ENCODE measurements around the gene ACADS. TPM values are rescaled to one million over a fixed set of nuclear protein-coding genes. Genes with fewer than 3 reads are reported as not detected.

ACADS gene
- total RNA-seq, 1 experiment from 2014 or later, result 11.0 TPM

DNA sequence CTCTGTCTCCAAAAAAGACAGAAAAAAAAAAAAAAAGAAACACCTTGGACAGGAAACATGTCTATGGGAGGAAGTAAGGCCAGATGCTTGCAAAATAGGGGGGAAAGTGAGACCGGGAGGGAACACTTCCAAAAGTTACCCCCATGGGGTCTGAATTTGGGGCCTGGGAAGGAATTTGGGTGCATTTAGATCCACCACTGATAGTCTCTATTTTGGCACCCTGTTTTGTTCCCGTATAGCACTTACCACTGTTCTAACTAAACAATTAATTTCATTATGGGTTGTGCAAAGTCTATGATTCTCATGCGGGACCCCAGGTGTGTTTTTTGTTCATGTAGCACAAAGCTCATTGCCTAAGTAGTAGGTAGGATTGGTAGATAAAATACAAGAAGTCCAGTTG is 40.1 kb upstream of the ACADS start:
- no peaks in the 10 kb centered on the region for H3K9me3 Mint-ChIP-seq
- H3K27ac Mint-ChIP-seq, result no peak overlapping the region
- ChIA-PET POLR2A (interaction anchor here (0.5 kb wide), 1 partner anchor 189 kb away, joined by 4 read pairs; no protein-coding TSS in a partner anchor), CTCF (no interaction called here)
- peak overlapping the region; percentile 86 for H3K4me3 Mint-ChIP-seq
- DNase-seq (ENCODE audit: low spot score) (no peak), ATAC-seq (no peak)
- H3K36me3 Mint-ChIP-seq, result no peaks in the 10 kb centered on the region
- TF ChIP-seq FOXJ3 (CRISPR knock-in tag; IDR thresholded peaks at IDR 0.05; ENCODE audit: borderline replicate concordance), result no peak
- TF ChIP-seq, protein P1, sequence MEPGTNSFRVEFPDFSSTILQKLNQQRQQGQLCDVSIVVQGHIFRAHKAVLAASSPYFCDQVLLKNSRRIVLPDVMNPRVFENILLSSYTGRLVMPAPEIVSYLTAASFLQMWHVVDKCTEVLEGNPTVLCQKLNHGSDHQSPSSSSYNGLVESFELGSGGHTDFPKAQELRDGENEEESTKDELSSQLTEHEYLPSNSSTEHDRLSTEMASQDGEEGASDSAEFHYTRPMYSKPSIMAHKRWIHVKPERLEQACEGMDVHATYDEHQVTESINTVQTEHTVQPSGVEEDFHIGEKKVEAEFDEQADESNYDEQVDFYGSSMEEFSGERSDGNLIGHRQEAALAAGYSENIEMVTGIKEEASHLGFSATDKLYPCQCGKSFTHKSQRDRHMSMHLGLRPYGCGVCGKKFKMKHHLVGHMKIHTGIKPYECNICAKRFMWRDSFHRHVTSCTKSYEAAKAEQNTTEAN (CRISPR knock-in tag; IDR thresholded peaks at IDR 0.05), result no peak
- no peak for TF ChIP-seq GABPB1 (CRISPR knock-in tag; IDR thresholded peaks at IDR 0.05)
- no peak for TF ChIP-seq NFATC4 (CRISPR knock-in tag; IDR thresholded peaks at IDR 0.05)
- TF ChIP-seq, protein P2, sequence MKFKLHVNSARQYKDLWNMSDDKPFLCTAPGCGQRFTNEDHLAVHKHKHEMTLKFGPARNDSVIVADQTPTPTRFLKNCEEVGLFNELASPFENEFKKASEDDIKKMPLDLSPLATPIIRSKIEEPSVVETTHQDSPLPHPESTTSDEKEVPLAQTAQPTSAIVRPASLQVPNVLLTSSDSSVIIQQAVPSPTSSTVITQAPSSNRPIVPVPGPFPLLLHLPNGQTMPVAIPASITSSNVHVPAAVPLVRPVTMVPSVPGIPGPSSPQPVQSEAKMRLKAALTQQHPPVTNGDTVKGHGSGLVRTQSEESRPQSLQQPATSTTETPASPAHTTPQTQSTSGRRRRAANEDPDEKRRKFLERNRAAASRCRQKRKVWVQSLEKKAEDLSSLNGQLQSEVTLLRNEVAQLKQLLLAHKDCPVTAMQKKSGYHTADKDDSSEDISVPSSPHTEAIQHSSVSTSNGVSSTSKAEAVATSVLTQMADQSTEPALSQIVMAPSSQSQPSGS (CRISPR knock-in tag; IDR thresholded peaks at IDR 0.05; ENCODE audit: borderline replicate concordance, low read depth), result no peak
- H3K4me1 Mint-ChIP-seq, result peaks cover 28% of the 10 kb centered on the region
- H3K27me3 Mint-ChIP-seq (ENCODE audit: low read depth), result no peaks in the 10 kb centered on the region

DNA sequence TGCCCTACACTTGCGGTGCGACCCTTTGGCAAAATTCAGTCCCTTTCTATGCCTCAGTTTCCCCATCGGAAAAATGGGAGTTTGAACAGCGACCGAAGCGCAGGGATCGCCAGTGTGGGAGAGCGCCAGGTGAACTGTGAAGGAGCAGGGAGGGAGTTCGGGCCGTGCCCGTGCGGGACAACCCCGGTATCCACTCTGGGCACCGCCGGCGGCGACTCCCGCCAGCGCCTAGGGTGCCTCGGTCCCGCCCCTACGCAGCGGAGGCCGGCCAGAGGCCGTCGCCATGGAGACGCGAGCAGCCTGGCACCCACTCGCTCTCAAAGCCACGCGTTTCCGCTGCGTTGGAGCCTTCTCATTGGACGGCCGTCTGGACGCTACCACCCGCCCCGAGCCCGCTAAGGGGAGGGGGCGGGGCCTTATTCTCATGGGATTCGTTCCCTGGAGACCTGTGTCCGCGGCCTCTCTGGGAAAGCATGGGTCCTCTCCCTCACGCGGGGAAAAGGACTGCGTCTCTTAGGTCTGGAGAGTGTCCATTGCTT is 39.4 kb upstream of the ACADS start:
- Mint-ChIP-seq H3K27me3 (ENCODE audit: low read depth) (no peaks in the 10 kb centered on the region), H3K27ac (peak overlapping the region; percentile 96), H3K4me1 (peaks cover 32% of the 10 kb centered on the region), H3K9me3 (no peaks in the 10 kb centered on the region), H3K4me3 (peak overlapping the region; percentile 86), H3K36me3 (no peaks in the 10 kb centered on the region)
- DNase-seq (ENCODE audit: low spot score) (peak; percentile 97), ATAC-seq (peak; percentile 83)
- POLR2A ChIA-PET, result interaction anchor here (0.6 to 0.9 kb wide), 4 partner anchors 24 to 101 kb away, joined by 3 to 4 read pairs (median 3); partner anchors contain the start of genes CABP1 and UNC119B
- CTCF ChIA-PET, result interaction anchor here (0.9 to 1.4 kb wide), 6 partner anchors 13 to 105 kb away, joined by 3 to 10 read pairs (median 5); partner anchors contain the start of genes CABP1 and POP5
- TF ChIP-seq, protein P3, sequence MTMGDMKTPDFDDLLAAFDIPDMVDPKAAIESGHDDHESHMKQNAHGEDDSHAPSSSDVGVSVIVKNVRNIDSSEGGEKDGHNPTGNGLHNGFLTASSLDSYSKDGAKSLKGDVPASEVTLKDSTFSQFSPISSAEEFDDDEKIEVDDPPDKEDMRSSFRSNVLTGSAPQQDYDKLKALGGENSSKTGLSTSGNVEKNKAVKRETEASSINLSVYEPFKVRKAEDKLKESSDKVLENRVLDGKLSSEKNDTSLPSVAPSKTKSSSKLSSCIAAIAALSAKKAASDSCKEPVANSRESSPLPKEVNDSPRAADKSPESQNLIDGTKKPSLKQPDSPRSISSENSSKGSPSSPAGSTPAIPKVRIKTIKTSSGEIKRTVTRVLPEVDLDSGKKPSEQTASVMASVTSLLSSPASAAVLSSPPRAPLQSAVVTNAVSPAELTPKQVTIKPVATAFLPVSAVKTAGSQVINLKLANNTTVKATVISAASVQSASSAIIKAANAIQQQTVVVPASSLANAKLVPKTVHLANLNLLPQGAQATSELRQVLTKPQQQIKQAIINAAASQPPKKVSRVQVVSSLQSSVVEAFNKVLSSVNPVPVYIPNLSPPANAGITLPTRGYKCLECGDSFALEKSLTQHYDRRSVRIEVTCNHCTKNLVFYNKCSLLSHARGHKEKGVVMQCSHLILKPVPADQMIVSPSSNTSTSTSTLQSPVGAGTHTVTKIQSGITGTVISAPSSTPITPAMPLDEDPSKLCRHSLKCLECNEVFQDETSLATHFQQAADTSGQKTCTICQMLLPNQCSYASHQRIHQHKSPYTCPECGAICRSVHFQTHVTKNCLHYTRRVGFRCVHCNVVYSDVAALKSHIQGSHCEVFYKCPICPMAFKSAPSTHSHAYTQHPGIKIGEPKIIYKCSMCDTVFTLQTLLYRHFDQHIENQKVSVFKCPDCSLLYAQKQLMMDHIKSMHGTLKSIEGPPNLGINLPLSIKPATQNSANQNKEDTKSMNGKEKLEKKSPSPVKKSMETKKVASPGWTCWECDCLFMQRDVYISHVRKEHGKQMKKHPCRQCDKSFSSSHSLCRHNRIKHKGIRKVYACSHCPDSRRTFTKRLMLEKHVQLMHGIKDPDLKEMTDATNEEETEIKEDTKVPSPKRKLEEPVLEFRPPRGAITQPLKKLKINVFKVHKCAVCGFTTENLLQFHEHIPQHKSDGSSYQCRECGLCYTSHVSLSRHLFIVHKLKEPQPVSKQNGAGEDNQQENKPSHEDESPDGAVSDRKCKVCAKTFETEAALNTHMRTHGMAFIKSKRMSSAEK (CRISPR knock-in tag; IDR thresholded peaks at IDR 0.05; ENCODE audit: borderline replicate concordance), result no peak
- TF ChIP-seq TCF7 (CRISPR knock-in tag; IDR thresholded peaks at IDR 0.05; ENCODE audit: low read depth) (no peak), ELF4 (CRISPR knock-in tag; IDR thresholded peaks at IDR 0.05; ENCODE audit: low read depth) (no peak), NFYB (CRISPR knock-in tag; conservative IDR thresholded peaks at IDR 0.05; ENCODE audit: low read depth) (peak; percentile 52), SP1 (CRISPR knock-in tag; conservative IDR thresholded peaks at IDR 0.05) (peak; percentile 85), NFE2L1 (CRISPR knock-in tag; IDR thresholded peaks at IDR 0.05) (0 out of 2 replicates have a peak, but pooled peaks have one; percentile 58), SMAD4 (CRISPR knock-in tag; IDR thresholded peaks at IDR 0.05) (no peak), OVOL2 (CRISPR knock-in tag; IDR thresholded peaks at IDR 0.05; ENCODE audit: borderline replicate concordance) (no peak), ZNF263 (CRISPR knock-in tag; IDR thresholded peaks at IDR 0.05; ENCODE audit: low read depth) (no peak), ZNF423 (CRISPR knock-in tag; IDR thresholded peaks at IDR 0.05) (0 out of 2 replicates have a peak, but pooled peaks have one; percentile 27), TEAD4 (CRISPR knock-in tag; IDR thresholded peaks at IDR 0.05) (no peak), IRF2 (CRISPR knock-in tag; IDR thresholded peaks at IDR 0.05; ENCODE audit: borderline replicate concordance, low read depth) (no peak)
- TF ChIP-seq, protein P4, sequence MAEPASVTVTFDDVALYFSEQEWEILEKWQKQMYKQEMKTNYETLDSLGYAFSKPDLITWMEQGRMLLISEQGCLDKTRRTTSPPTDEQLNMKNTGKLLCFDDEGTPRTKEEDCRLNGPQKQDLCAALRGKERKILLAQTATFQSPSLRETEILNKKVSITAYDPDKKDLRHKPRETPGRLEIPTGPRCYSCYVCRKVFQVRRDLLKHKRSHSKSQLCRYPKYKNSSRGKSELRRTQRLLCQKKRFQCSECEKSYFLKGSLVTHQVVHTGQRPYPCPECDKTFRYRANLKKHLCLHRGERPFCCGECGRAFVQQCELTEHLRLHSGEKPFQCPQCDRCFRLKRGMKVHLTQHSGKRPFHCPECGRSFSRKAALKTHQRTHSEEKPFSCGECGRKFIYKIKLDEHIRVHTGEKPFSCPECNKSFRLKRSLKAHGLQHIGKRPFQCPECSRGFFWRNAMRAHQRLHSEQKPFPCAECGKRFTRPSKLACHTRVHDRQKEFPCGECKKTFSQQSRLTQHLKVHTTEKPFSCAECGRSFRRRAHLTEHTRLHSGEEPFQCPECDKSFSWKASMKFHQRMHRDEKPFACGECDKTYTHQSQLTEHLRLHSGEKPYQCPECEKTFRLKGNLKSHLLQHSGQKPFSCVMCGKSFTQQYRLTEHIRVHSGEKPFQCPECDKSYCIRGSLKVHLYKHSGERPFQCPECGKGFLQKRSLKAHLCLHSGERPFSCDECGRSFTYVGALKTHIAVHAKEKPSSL (CRISPR knock-in tag; conservative IDR thresholded peaks at IDR 0.05), result no peak
- TF ChIP-seq, protein P5, sequence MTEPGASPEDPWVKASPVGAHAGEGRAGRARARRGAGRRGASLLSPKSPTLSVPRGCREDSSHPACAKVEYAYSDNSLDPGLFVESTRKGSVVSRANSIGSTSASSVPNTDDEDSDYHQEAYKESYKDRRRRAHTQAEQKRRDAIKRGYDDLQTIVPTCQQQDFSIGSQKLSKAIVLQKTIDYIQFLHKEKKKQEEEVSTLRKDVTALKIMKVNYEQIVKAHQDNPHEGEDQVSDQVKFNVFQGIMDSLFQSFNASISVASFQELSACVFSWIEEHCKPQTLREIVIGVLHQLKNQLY (CRISPR knock-in tag; IDR thresholded peaks at IDR 0.05), result no peak
- TF ChIP-seq, protein P6, sequence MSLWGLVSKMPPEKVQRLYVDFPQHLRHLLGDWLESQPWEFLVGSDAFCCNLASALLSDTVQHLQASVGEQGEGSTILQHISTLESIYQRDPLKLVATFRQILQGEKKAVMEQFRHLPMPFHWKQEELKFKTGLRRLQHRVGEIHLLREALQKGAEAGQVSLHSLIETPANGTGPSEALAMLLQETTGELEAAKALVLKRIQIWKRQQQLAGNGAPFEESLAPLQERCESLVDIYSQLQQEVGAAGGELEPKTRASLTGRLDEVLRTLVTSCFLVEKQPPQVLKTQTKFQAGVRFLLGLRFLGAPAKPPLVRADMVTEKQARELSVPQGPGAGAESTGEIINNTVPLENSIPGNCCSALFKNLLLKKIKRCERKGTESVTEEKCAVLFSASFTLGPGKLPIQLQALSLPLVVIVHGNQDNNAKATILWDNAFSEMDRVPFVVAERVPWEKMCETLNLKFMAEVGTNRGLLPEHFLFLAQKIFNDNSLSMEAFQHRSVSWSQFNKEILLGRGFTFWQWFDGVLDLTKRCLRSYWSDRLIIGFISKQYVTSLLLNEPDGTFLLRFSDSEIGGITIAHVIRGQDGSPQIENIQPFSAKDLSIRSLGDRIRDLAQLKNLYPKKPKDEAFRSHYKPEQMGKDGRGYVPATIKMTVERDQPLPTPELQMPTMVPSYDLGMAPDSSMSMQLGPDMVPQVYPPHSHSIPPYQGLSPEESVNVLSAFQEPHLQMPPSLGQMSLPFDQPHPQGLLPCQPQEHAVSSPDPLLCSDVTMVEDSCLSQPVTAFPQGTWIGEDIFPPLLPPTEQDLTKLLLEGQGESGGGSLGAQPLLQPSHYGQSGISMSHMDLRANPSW (CRISPR knock-in tag; conservative IDR thresholded peaks at IDR 0.05; ENCODE audit: low read depth), result no peak
- TF ChIP-seq, protein P7, sequence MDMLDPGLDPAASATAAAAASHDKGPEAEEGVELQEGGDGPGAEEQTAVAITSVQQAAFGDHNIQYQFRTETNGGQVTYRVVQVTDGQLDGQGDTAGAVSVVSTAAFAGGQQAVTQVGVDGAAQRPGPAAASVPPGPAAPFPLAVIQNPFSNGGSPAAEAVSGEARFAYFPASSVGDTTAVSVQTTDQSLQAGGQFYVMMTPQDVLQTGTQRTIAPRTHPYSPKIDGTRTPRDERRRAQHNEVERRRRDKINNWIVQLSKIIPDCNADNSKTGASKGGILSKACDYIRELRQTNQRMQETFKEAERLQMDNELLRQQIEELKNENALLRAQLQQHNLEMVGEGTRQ (CRISPR knock-in tag; IDR thresholded peaks at IDR 0.05), result no peak

Measured in WTC11 (cell line).